OCI-LY1 (cell line): ENCODE measurements around the gene AACS.

ENCODE experiments used
- H2AFZ ChIP-seq: fragments of 200-600 bp; sonication (generic), shearing (Covaris generic); 2 replicates; pipeline ENCODE4 v1.6.0; 2014; ENCODE audit warnings: antibody characterized with exemption, mild to moderate bottlenecking, low read length
- H3F3A ChIP-seq: fragments of 200-600 bp; sonication (generic), shearing (Covaris generic); 2 replicates; pipeline ENCODE4 v1.6.0; 2014; ENCODE audit warnings: mild to moderate bottlenecking, antibody characterized with exemption, low read length, moderate library complexity; ENCODE audit not compliant: insufficient read depth
- H3K27ac ChIP-seq: fragments of 200-600 bp; sonication (generic); 2 replicates; pipeline ENCODE4 v1.5.1; 2014; ENCODE audit warnings: low read length, mixed run types, mild to moderate bottlenecking, low read depth; ENCODE audit not compliant: poor library complexity, severe bottlenecking
- H3K27me3 ChIP-seq: fragments of 200-600 bp; sonication (generic); 2 replicates; pipeline ENCODE4 v1.6.0; 2014; ENCODE audit warnings: antibody characterized with exemption, mild to moderate bottlenecking, low read length, moderate library complexity; ENCODE audit not compliant: insufficient read depth
- H3K36me3 ChIP-seq: fragments of 200-600 bp; sonication (generic); 2 replicates; pipeline ENCODE4 v1.6.1; 2014; ENCODE audit warnings: mild to moderate bottlenecking, antibody characterized with exemption, low read length, moderate library complexity, mixed read lengths; ENCODE audit not compliant: insufficient read depth
- H3K4me1 ChIP-seq: fragments of 200-600 bp; sonication (generic); 2 replicates; pipeline ENCODE4 v1.5.1; 2014; ENCODE audit warnings: mild to moderate bottlenecking, low read length, moderate library complexity; ENCODE audit not compliant: insufficient read depth, severe bottlenecking
- H3K4me2 ChIP-seq: fragments of 200-600 bp; sonication (generic), shearing (Covaris generic); 2 replicates; pipeline ENCODE4 v1.6.1; 2014; ENCODE audit warnings: low read length
- H3K4me3 ChIP-seq: fragments of 200-600 bp; sonication (generic); 2 replicates; pipeline ENCODE4 v1.5.1; 2014; ENCODE audit warnings: low read length, low read depth, mild to moderate bottlenecking, mixed read lengths; ENCODE audit not compliant: poor library complexity, severe bottlenecking
- H3K79me2 ChIP-seq: fragments of 200-600 bp; shearing (Covaris generic); 2 replicates; pipeline ENCODE4 v1.6.1; 2016; ENCODE audit warnings: mixed run types, low read length, mixed read lengths; ENCODE audit not compliant: insufficient read depth
- H3K9ac ChIP-seq: fragments of 200-600 bp; sonication (generic), shearing (Covaris generic); 2 replicates; pipeline ENCODE4 v1.6.1; 2014; ENCODE audit warnings: mild to moderate bottlenecking, low read length, mixed read lengths
- H3K9me2 ChIP-seq: fragments of 200-600 bp; sonication (generic), shearing (Covaris generic); 2 replicates; pipeline ENCODE4 v1.6.1; 2014; ENCODE audit warnings: low read depth, mild to moderate bottlenecking, low read length, mixed read lengths
- H3K9me3 ChIP-seq: fragments of 200-600 bp; shearing (Covaris generic); 2 replicates; pipeline ENCODE4 v1.6.1; 2014; ENCODE audit warnings: low read length, mixed read lengths
- H4K20me1 ChIP-seq: fragments of 200-600 bp; sonication (generic), shearing (Covaris generic); 2 replicates; pipeline ENCODE4 v1.6.0; 2016; ENCODE audit warnings: mild to moderate bottlenecking, low read length; ENCODE audit not compliant: insufficient read depth
- CTCF ChIP-seq: fragments of 200-600 bp; sonication (generic), shearing (Covaris generic); IDR thresholded peaks from 2 replicates; pipeline ENCODE4 v1.5.1; 2017; ENCODE audit warnings: mild to moderate bottlenecking, antibody characterized with exemption, low read length, moderate library complexity, mixed read lengths
- EZH2 ChIP-seq: fragments of 200-600 bp; sonication (generic), shearing (Covaris generic); IDR thresholded peaks from 2 replicates; pipeline ENCODE4 v1.8.0; 2017; ENCODE audit warnings: borderline replicate concordance, mixed run types, mild to moderate bottlenecking, antibody characterized with exemption, low read length, moderate library complexity, mixed read lengths

Gene AACS

GRCh38 chr12:125189015-125189414, 123.8 kb downstream of the AACS start:
- Histone ChIP-seq H3K9me3 (no peaks in the 10 kb centered on the region), H3F3A (no peaks in the 10 kb centered on the region), H3K79me2 (no peaks in the 10 kb centered on the region), H3K9ac (no peak overlapping the region), H3K27me3 (peaks cover 19% of the 10 kb centered on the region), H2AFZ (no peak overlapping the region), H3K27ac (no peak overlapping the region), H3K4me2 (no peak overlapping the region), H3K36me3 (no peaks in the 10 kb centered on the region), H4K20me1 (no peaks in the 10 kb centered on the region), H3K9me2 (no peaks in the 10 kb centered on the region), H3K4me3 (no peak overlapping the region), H3K4me1 (peaks cover 6% of the 10 kb centered on the region)
- TF ChIP-seq EZH2, result no peak
- no peak for TF ChIP-seq CTCF

- TF ChIP-seq EZH2 (no peak), CTCF (no peak)
- H3K36me3 ChIP-seq, result no peaks in the 10 kb centered on the region
- H3K79me2 ChIP-seq, result no peaks in the 10 kb centered on the region
- no peaks in the 10 kb centered on the region for H3K9me3 ChIP-seq
- H3K4me2 ChIP-seq, result no peak overlapping the region
- no peak overlapping the region for H3K27ac ChIP-seq
- H2AFZ ChIP-seq, result no peak overlapping the region
- no peak overlapping the region for H3K4me3 ChIP-seq
- no peaks in the 10 kb centered on the region for H3F3A ChIP-seq
- H3K9me2 ChIP-seq, result no peaks in the 10 kb centered on the region
- peaks cover 6% of the 10 kb centered on the region for H3K4me1 ChIP-seq
- peaks cover 14% of the 10 kb centered on the region for H3K27me3 ChIP-seq
- H4K20me1 ChIP-seq, result no peaks in the 10 kb centered on the region
- H3K9ac ChIP-seq, result no peak overlapping the region
These were observed 124.3 kb downstream of the AACS start for GRCh38 chr12:125189502-125189901.

GRCh38 chr12:125191361-125192087, 126.3 kb downstream of the AACS start:
- no peaks in the 10 kb centered on the region for H4K20me1 ChIP-seq
- H3K36me3 ChIP-seq, result no peaks in the 10 kb centered on the region
- H3K9ac ChIP-seq, result no peak overlapping the region
- H3K27ac ChIP-seq, result no peak overlapping the region
- H3K4me3 ChIP-seq, result no peak overlapping the region
- TF ChIP-seq EZH2 (no peak), CTCF (no peak)
- peaks cover 6% of the 10 kb centered on the region; the same call in 1 of the 2 replicates for H3K27me3 ChIP-seq
- no peak overlapping the region for H3K4me2 ChIP-seq
- H3K4me1 ChIP-seq, result peaks cover 6% of the 10 kb centered on the region
- no peaks in the 10 kb centered on the region for H3K9me3 ChIP-seq
- H3F3A ChIP-seq, result no peaks in the 10 kb centered on the region
- no peaks in the 10 kb centered on the region for H3K9me2 ChIP-seq
- no peak overlapping the region for H2AFZ ChIP-seq
- no peaks in the 10 kb centered on the region for H3K79me2 ChIP-seq
